ENCODE measurements around the gene ARF4.
"Not testable (repeated sequence)": the region's sequence is repeated elsewhere in the genome, so short reads cannot be mapped to it uniquely, and the experiment has no call there.

ARF4 gene

DNA sequence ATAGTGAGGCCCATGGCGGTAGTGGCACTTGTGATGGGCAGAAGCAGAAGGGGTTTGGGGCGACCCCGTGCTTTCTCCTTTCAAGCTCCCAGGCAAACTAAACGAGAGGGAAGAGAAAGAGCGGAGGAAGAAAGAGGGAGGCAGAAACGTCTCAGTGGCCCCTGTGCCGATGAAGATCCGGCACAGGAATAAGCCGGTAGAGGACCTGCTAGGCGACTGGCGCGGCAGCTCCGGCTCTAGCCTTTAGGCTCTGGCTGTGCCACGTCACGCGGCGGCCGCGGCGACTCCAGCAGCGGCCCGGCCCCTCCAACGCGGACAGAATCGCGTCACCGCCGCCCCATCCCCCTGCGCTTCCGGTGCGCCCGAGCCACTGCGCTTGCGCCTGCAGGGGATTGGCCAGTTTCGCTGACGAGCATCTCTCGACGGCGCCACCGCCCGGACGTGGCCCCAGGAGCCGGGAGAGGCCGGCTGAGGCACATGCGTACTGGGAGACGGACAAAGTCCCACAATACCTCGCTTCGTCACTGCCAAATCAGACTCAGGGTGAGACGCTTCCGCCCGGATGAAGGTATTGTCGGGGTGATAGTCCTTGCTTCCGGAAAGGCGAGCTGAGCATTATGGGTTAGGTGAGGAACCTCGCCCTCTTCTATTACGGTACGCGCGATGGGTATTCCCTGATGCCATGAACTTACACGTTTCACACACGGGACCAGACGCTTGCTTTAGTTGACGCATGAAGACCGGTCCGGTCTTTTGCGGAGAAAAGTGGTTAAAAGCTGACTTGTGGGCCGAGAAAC lies at the start of gene ARF4:
ARF4 (minus strand) TSS at position 218 of the 797 bp plus-strand sequence; CDS start at position 14, 204 bp downstream.
- peak; percentile 100 for DNase-seq (ENCODE audit: low spot score)

DNA sequence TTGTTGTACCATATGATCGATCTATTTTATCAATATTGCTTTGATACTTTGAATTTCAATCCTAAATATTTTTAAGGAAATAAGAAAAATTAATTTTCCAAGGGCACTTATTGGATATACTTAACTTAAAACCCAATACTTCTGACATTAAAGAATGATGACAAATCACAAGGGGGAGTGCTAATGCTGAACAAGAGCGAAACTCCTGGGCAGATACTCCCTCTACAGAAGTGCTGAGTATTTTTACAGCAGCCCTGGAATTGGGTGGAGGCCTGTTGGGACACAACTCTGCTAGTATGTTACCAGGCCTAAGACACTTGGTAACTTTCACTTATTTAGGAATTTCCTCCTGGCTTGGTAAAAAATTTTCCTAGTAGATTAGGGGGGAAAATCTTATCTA lies 49.6 kb upstream of the ARF4 start:
- DNase-seq (ENCODE audit: low spot score) = no peak

DNA sequence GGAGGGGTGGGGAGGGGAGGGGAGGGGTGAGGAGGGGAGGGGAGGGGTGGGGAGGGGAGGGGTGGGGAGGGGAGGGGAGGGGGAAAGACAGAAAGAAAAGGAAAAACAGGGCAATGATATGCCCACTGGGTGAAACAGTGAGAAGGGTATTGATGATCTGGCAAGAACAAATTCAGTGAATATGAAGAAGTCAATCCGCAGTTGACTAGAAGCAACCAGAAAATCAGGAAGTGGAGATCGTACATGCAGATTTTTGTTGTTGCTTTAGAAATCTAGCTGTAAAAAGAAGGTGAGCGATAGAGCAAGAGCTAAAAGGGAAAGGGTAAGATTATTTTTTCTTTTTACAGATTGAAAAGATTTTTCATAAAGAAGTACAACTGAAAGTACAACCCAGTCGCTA lies 47.6 kb upstream of the ARF4 start:
- no peak for DNase-seq (ENCODE audit: low spot score)

- DNase-seq (ENCODE audit: low spot score) = no peak
These were observed 40.2 kb upstream of the ARF4 start for GRCh38 chr3:57637391-57637790.

DNA sequence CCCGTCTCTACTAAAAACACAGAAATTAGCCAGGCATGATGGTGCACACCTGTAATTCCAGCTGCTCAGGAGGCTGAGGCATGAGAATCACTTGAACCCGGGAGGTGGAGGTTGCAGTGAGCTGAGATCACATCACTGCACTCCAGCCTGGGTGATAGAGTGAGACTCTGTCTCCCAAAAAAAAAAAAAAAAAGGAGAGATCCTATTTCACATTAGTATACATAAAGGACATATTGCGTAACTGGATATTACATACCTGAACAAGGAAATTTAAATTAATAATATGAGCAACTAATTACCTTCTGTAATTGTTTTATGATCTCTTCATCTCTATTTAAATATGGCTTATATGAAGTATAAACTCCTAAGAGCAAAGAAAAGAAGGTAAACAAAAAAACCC lies 37.1 kb upstream of the ARF4 start:
- not testable (repeated sequence) for DNase-seq (ENCODE audit: low spot score)

DNA sequence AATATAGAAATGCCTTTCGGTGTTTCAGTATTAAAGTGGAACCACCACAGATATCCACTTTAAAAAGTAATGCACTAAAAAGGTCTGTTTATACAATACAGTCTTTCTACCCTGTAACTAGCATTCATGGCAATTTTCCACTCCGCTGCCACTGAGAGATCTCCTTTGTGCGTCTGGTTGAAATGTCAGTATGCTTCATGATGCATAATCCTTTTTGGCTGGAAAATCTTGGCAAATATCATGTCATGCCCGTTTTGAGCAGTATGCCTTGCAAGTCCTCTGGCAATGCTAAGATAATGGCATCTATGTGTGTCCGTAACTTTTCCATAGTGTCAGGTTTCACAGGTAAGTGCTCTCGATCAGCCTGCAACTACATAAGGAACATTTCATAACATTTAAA lies 30.8 kb upstream of the ARF4 start:
- no peak for DNase-seq (ENCODE audit: low spot score)

- no peak for DNase-seq (ENCODE audit: low spot score)
These were observed 27.7 kb upstream of the ARF4 start for GRCh38 chr3:57624801-57625200.

GRCh38 chr3:57622362-57622761 lies 25.2 kb upstream of the ARF4 start:
- DNase-seq (ENCODE audit: low spot score) = no peak

DNA sequence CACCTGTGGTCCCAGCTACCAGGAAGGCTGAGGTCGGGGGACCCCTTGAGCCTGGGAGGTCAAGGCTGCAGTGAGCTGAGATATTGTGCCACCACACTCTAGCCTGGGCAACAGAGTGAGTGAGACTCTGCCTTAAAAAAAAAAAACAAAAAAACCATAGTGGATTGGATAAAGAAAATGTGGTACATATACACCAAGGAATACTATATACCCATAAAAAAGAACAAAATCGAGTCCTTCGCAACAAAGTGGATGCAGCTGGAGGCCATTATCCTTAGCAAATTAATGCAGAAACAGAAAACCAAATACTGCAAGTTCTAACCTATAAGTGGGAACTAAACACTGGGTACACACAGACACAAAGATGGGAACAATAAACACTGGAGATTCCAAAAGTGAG lies 20.6 kb upstream of the ARF4 start:
- DNase-seq (ENCODE audit: low spot score) = no peak

DNA sequence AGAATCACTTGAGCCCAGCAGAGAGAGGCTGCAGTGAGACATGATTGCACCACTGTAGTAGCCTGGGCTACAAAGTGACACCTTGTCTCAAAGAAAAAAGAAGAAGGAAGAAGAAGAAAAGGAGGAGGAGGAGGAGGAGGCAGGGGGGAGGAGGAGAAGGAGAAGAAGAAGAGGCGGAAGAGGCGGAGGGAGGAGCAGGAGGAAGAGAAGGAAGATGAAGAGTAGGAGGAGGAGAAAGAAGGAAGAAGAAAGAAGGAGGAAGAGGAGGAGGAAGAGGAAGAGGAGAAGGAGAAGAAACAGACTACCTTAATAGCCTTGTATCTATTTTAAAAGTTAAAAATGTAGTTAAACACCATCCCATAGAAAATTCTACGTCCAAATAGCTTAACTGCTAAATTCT lies 19.1 kb upstream of the ARF4 start:
- no peak for DNase-seq (ENCODE audit: low spot score)

GRCh38 chr3:57611870-57612269 lies 14.7 kb upstream of the ARF4 start:
- not testable (repeated sequence) for DNase-seq (ENCODE audit: low spot score)

GRCh38 chr3:57605683-57606082 lies 8.5 kb upstream of the ARF4 start:
- no peak for DNase-seq (ENCODE audit: low spot score)

GRCh38 chr3:57604971-57605370 lies 7.8 kb upstream of the ARF4 start:
- DNase-seq (ENCODE audit: low spot score) = no peak

- DNase-seq (ENCODE audit: low spot score) = no peak
These were observed 3.1 kb upstream of the ARF4 start for GRCh38 chr3:57600195-57600594.

- DNase-seq (ENCODE audit: low spot score) = no peak
These were observed 1.7 kb upstream of the ARF4 start for GRCh38 chr3:57598765-57599360.

DNA sequence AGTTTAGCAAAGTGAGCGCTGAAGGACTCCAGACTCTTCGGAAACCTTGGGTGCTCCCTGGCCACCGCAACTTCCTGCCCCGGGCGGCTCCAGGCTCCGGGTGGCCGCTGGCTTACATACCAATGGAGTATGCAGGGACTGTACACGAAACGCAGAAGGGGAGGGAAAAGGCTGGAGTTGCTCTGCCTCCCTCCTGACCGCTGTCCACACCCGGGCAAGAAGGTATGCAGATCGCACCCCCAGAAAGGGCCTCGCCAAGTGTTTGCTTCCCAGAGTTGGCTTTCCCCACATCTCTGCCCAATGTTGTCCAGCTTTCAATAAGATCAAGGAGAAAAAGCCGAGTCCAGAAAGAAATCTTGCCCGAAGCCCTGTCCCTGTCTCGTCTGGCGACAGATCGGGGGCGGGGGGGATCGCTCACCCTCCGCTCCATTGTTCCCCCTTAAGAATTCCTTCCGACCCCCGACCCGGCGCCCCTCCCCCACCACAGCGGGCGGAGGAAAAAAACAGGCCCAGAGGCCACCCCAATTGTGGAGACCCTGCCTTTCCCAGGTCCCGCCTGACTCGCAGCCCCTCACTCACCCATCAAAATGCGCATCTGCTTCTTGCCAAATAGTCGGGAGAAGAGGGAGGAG lies 533 bp downstream of the ARF4 start:
- DNase-seq (ENCODE audit: low spot score) = peak; percentile 50

DNA sequence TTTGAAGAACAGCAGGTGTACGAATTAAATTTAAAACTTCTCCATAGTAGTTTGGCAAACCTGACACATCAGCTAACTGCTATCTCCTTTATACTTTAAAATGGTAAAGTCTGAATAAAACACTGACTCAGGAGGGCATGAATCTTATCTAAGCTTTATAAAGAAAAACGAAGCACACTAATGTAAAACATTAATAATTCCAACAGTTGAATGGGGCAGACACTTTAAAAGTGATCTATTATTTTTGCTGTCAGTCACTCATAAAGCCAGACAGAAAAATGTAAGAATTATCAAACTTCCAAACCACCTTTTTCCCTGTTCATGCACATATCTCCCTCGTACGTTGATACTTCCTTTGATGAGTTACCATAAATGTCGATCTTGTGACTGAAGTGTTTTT lies 2.6 kb downstream of the ARF4 start:
- no peak for DNase-seq (ENCODE audit: low spot score)

GRCh38 chr3:57594144-57594543 lies 3.0 kb downstream of the ARF4 start:
- DNase-seq (ENCODE audit: low spot score) = no peak

- no peak for DNase-seq (ENCODE audit: low spot score)
These were observed 4.8 kb downstream of the ARF4 start for GRCh38 chr3:57592306-57592705.

GRCh38 chr3:57587905-57588304 lies 9.2 kb downstream of the ARF4 start:
- DNase-seq (ENCODE audit: low spot score) = no peak

GRCh38 chr3:57586778-57587177 lies 10.4 kb downstream of the ARF4 start:
- DNase-seq (ENCODE audit: low spot score) = no peak

DNA sequence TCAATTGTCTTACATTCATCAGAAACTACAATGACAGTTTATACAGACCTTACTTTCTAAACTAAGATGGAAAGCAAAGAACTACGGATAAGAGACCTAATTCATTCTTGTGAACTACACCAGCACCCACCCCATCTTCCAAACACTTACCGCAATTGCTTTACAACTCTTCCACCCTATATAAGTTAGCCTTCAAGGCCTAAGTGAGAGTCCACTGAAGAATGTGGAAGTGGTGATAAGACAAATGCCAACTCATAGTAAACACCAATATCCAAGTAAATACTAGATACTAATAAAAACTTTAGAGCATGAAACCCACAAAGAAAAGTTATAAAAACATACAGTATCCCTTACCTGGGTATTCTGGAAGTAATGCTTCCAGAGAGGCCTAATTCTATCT lies 13.6 kb downstream of the ARF4 start:
- no peak for DNase-seq (ENCODE audit: low spot score)

- no peak for DNase-seq (ENCODE audit: low spot score)
These were observed 14.5 kb downstream of the ARF4 start for GRCh38 chr3:57582474-57583168.

All from CD4-positive, alpha-beta T cell treated with Interleukin-2 at 100 ng/mL for 4 hours (primary cell).